Measurements from ENCODE around the gene USP51.

DNA sequence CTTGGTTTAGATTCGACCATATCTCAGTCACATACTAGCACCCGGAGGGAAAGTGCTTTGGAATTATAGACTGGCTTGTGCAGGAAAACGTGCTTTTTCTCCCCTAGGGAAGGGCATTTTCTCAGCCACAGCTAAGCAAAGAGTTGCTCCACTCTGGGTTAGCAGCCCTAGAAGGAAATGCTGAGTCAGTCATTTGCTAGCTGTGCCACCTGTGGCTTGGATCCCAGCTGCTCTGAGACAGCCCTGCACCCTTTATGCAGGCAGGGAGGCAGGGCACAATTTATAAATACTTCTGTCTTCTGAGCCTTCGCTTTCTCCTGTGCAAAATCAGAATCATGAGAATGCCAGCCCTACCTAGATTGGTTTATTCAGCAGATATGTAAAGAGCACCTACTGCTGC lies 1.3 kb upstream of the USP51 start:
- TF ChIP-seq, protein P1, sequence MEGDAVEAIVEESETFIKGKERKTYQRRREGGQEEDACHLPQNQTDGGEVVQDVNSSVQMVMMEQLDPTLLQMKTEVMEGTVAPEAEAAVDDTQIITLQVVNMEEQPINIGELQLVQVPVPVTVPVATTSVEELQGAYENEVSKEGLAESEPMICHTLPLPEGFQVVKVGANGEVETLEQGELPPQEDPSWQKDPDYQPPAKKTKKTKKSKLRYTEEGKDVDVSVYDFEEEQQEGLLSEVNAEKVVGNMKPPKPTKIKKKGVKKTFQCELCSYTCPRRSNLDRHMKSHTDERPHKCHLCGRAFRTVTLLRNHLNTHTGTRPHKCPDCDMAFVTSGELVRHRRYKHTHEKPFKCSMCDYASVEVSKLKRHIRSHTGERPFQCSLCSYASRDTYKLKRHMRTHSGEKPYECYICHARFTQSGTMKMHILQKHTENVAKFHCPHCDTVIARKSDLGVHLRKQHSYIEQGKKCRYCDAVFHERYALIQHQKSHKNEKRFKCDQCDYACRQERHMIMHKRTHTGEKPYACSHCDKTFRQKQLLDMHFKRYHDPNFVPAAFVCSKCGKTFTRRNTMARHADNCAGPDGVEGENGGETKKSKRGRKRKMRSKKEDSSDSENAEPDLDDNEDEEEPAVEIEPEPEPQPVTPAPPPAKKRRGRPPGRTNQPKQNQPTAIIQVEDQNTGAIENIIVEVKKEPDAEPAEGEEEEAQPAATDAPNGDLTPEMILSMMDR (IDR thresholded peaks at IDR 0.05) = no peak
- TF ChIP-seq EP300 (IDR thresholded peaks at IDR 0.05) = no peak
- no peak for TF ChIP-seq POLR2A (IDR thresholded peaks at IDR 0.05)

All from suprapubic skin (tissue), 3 donors.